Uterus (tissue), 2 donors: ENCODE data around the gene MBD3L2.

ENCODE experiments used
- POLR2A ChIP-seq, 2 donors: fragments of 450-650 bp; IDR thresholded peaks; one replicate each; pipeline ENCODE4 v1.6.1; 2016; ENCODE audit warnings: antibody characterized with exemption in 2 of 2, mild to moderate bottlenecking in 1 of 2, moderate library complexity in 1 of 2
- TF ChIP-seq, protein P1 (sequence below), 4 experiments: fragments of 200-600 bp in 2 of 4; fragments of 450-650 bp in 2 of 4; sonication (generic) in 2 of 4; IDR thresholded peaks; one replicate each; pipeline ENCODE4 v1.5.1; 2016 to 2019; ENCODE audit warnings: antibody characterized with exemption in 4 of 4, mild to moderate bottlenecking in 2 of 4, moderate library complexity in 1 of 4

- peak in 1 of 2 donors; percentile 42 for TF ChIP-seq POLR2A (IDR thresholded peaks at IDR 0.05)
- TF ChIP-seq, protein P1, sequence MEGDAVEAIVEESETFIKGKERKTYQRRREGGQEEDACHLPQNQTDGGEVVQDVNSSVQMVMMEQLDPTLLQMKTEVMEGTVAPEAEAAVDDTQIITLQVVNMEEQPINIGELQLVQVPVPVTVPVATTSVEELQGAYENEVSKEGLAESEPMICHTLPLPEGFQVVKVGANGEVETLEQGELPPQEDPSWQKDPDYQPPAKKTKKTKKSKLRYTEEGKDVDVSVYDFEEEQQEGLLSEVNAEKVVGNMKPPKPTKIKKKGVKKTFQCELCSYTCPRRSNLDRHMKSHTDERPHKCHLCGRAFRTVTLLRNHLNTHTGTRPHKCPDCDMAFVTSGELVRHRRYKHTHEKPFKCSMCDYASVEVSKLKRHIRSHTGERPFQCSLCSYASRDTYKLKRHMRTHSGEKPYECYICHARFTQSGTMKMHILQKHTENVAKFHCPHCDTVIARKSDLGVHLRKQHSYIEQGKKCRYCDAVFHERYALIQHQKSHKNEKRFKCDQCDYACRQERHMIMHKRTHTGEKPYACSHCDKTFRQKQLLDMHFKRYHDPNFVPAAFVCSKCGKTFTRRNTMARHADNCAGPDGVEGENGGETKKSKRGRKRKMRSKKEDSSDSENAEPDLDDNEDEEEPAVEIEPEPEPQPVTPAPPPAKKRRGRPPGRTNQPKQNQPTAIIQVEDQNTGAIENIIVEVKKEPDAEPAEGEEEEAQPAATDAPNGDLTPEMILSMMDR (IDR thresholded peaks at IDR 0.05) = no peak
These were observed 20.2 kb downstream of the MBD3L2 start, which contains the start of gene ZNF557 for GRCh38 chr19:7069042-7069903.
